HepG2 (cell line): ENCODE results near the gene ACSL3. TPM values are rescaled to one million over a fixed set of nuclear protein-coding genes. Genes with fewer than 3 reads are reported as not detected.
A peak's percentile ranks its signal among the peaks of the same experiment; 100 is the strongest.

Experiments
- PHF20 ChIP-seq: sonication (generic); formaldehyde crosslinking; IDR thresholded peaks from 2 replicates; pipeline ENCODE4 v1.5.0; 2020; ENCODE audit warnings: mild to moderate bottlenecking, missing genetic modification reagents
- RERE ChIP-seq: IDR thresholded peaks from 2 replicates; pipeline ENCODE4 v1.6.1; 2016; ENCODE audit warnings: low read depth, missing genetic modification reagents, missing compliant biosample characterization
- RFX5 ChIP-seq: IDR thresholded peaks from 2 replicates; pipeline ENCODE4 v1.6.1; 2011; ENCODE audit warnings: low read depth, low read length, improper control_type of control experiment
- SNAPC5 ChIP-seq: sonication (generic); formaldehyde crosslinking; IDR thresholded peaks from 2 replicates; pipeline ENCODE4 v1.8.1; 2023; ENCODE audit warnings: mild to moderate bottlenecking, missing genetic modification reagents, borderline replicate concordance
- TARDBP ChIP-seq: sonication (generic); formaldehyde crosslinking; IDR thresholded peaks from 2 replicates; pipeline ENCODE4 v1.8.0; 2022; ENCODE audit warnings: mild to moderate bottlenecking, missing genetic modification reagents
- TEF ChIP-seq: sonication (generic); formaldehyde crosslinking; IDR thresholded peaks from 2 replicates; pipeline ENCODE4 v1.5.0; 2020; ENCODE audit warnings: missing genetic modification reagents
- THAP11 ChIP-seq: IDR thresholded peaks from 2 replicates; pipeline ENCODE4 v1.6.1; 2016; ENCODE audit warnings: missing biosample characterization, missing genetic modification reagents
- ZBTB20 ChIP-seq: sonication (generic); formaldehyde crosslinking; IDR thresholded peaks from 2 replicates; pipeline ENCODE4 v1.8.1; 2023; ENCODE audit warnings: missing genetic modification reagents, low read depth, mild to moderate bottlenecking, borderline replicate concordance
- ZBTB49 ChIP-seq: sonication (generic); formaldehyde crosslinking; IDR thresholded peaks from 2 replicates; pipeline ENCODE4 v1.4.0; 2020; ENCODE audit warnings: missing genetic modification reagents, borderline replicate concordance
- ZNF446 ChIP-seq: sonication (generic); formaldehyde crosslinking; IDR thresholded peaks from 2 replicates; pipeline ENCODE4 v1.5.0; 2020; ENCODE audit warnings: mild to moderate bottlenecking, missing genetic modification reagents
- ZNF512 ChIP-seq: sonication (generic); formaldehyde crosslinking; IDR thresholded peaks from 2 replicates; pipeline ENCODE4 v1.4.0; 2020; ENCODE audit warnings: mild to moderate bottlenecking, missing genetic modification reagents
- ZNF704 ChIP-seq: sonication (generic); formaldehyde crosslinking; IDR thresholded peaks from 2 replicates; pipeline ENCODE4 v1.8.1; 2023; ENCODE audit warnings: mild to moderate bottlenecking, inconsistent platforms, moderate library complexity, missing genetic modification reagents, borderline replicate concordance
- polyA plus RNA-seq, 8 experiments: library from polyadenylated mRNA; depleted of rRNA in 3 of 8; stranded (reverse) in 7 of 8; unstranded in 1 of 8; fragments of >200 nt; fragmentation: Illumina TruSeq in 4 of 8; extraction: Trizol in 4 of 8; gene quantifications; 2 replicates each; pipeline versions ENCODE4 v1.2.1 to v1.2.3, GENCODE V29; 2011 to 2016; ENCODE audit warnings: low read depth in 4 of 8, missing spikeins in 1 of 8, mixed read lengths in 1 of 8; ENCODE audit not compliant: insufficient read depth in 1 of 8
- total RNA-seq, 5 experiments: library from RNA; depleted of rRNA; stranded (reverse); fragments of >200 nt; fragmentation: Illumina TruSeq; extraction: Trizol; gene quantifications; 2 replicates each; pipeline ENCODE4 v1.2.3, GENCODE V29; 2016; ENCODE audit warnings: low read depth in 1 of 5

ACSL3 gene
- total and polyA plus RNA-seq, 2 of the 13 experiments (the other 11 are each of a cell fraction or from before 2014, with no cell fraction given) = 305 to 365 TPM

- no peak for TF ChIP-seq RERE (CRISPR knock-in tag)
- TF ChIP-seq THAP11 = no peak
- no peak for TF ChIP-seq ZNF704 (CRISPR knock-in tag)
- no peak for TF ChIP-seq RFX5
- no peak for TF ChIP-seq SNAPC5 (CRISPR knock-in tag)
- no peak for TF ChIP-seq PHF20 (CRISPR knock-in tag)
- TF ChIP-seq ZBTB49 (CRISPR knock-in tag) = no peak
- no peak for TF ChIP-seq ZNF512 (CRISPR knock-in tag)
- no peak for TF ChIP-seq TEF (CRISPR knock-in tag)
- no peak for TF ChIP-seq ZBTB20
- TF ChIP-seq TARDBP (CRISPR knock-in tag) = 0 out of 2 replicates have a peak, but pooled peaks have one; percentile 15
- no peak for TF ChIP-seq ZNF446 (CRISPR knock-in tag)
Observed at GRCh38 chr2:222915092-222915957, 54.5 kb downstream of the ACSL3 start (continued).
